Astrocyte (in vitro differentiated cells and primary cell): ENCODE results near the gene MCM7. TPM values are rescaled to one million over a fixed set of nuclear protein-coding genes. Genes with fewer than 3 reads are reported as not detected.

Source experiments
- DNase-seq: peaks from one replicate; pipeline ENCODE4 v3.0.0-alpha.2; 2010; ENCODE audit warnings: low read depth
- FAIRE-seq: peaks from 2 replicates; lab custom pipeline; 2011; peaks lifted over from hg19 to GRCh38; lab: Jason Lieb, UNC
- H2AFZ ChIP-seq: 2 replicates; pipeline ENCODE4 v1.6.0; 2012; ENCODE audit warnings: low read depth, low read length, inconsistent platforms
- H3K27ac ChIP-seq: 2 replicates; pipeline ENCODE4 v1.5.1; 2011; ENCODE audit warnings: low read depth, low read length, inconsistent platforms
- H3K27me3 ChIP-seq: 2 replicates; pipeline ENCODE4 v1.6.0; 2011; ENCODE audit warnings: low read length, inconsistent platforms; ENCODE audit not compliant: insufficient read depth
- H3K36me3 ChIP-seq: 2 replicates; pipeline ENCODE4 v1.5.1; 2011; ENCODE audit warnings: low read length, inconsistent platforms; ENCODE audit not compliant: insufficient read depth
- H3K4me1 ChIP-seq: 2 replicates; pipeline ENCODE4 v1.5.1; 2011; ENCODE audit warnings: low read length, inconsistent platforms; ENCODE audit not compliant: insufficient read depth
- H3K4me2 ChIP-seq: 2 replicates; pipeline ENCODE4 v1.6.0; 2012; ENCODE audit warnings: low read length, inconsistent platforms
- H3K4me3 ChIP-seq: 2 replicates; pipeline ENCODE4 v1.5.1; 2011; ENCODE audit warnings: low read depth, mild to moderate bottlenecking, low read length, inconsistent platforms; ENCODE audit not compliant: insufficient read depth
- H3K79me2 ChIP-seq: 2 replicates; pipeline ENCODE4 v1.6.0; 2012; ENCODE audit warnings: mild to moderate bottlenecking, low read length, inconsistent platforms; ENCODE audit not compliant: insufficient read depth
- H3K9ac ChIP-seq: 2 replicates; pipeline ENCODE4 v1.6.0; 2012; ENCODE audit warnings: mild to moderate bottlenecking, low read length, inconsistent platforms
- H3K9me3 ChIP-seq: 2 replicates; pipeline ENCODE4 v1.5.1; 2012; ENCODE audit warnings: low read depth, mild to moderate bottlenecking, low read length, inconsistent platforms; ENCODE audit not compliant: insufficient read depth
- H4K20me1 ChIP-seq: 2 replicates; pipeline ENCODE4 v1.6.0; 2012; ENCODE audit warnings: low read length, inconsistent platforms; ENCODE audit not compliant: insufficient read depth
- H3K27ac Mint-ChIP-seq: one replicate; pipeline ENCODE4 v1.8.0; 2021; ENCODE audit warnings: mild to moderate bottlenecking, mixed read lengths; ENCODE audit not compliant: unreplicated experiment
- H3K27me3 Mint-ChIP-seq: one replicate; pipeline ENCODE4 v1.8.0; 2021; ENCODE audit warnings: low read depth, mixed read lengths; ENCODE audit not compliant: unreplicated experiment
- H3K36me3 Mint-ChIP-seq: one replicate; pipeline ENCODE4 v1.8.0; 2021; ENCODE audit warnings: low read depth, mixed read lengths; ENCODE audit not compliant: unreplicated experiment
- H3K4me1 Mint-ChIP-seq: one replicate; pipeline ENCODE4 v1.8.0; 2021; ENCODE audit warnings: low read depth, mixed read lengths; ENCODE audit not compliant: unreplicated experiment
- H3K4me3 Mint-ChIP-seq: one replicate; pipeline ENCODE4 v1.8.0; 2021; ENCODE audit warnings: mild to moderate bottlenecking, moderate library complexity, mixed read lengths; ENCODE audit not compliant: unreplicated experiment
- H3K9me3 Mint-ChIP-seq: one replicate; pipeline ENCODE4 v1.8.0; 2021; ENCODE audit warnings: mild to moderate bottlenecking, mixed read lengths; ENCODE audit not compliant: unreplicated experiment
- EZH2 ChIP-seq: IDR thresholded peaks from 2 replicates; pipeline ENCODE4 v1.6.1; 2012; ENCODE audit warnings: mild to moderate bottlenecking, low read length, inconsistent platforms; ENCODE audit not compliant: insufficient read depth
- total RNA-seq: library from RNA; stranded (reverse); gene quantifications from 2 replicates; pipeline ENCODE4 v1.2.1, GENCODE V29; 2021
- TF ChIP-seq, protein P1 (sequence below): IDR thresholded peaks from 2 replicates; pipeline ENCODE4 v1.5.1; 2011; ENCODE audit warnings: low read depth, mild to moderate bottlenecking, inconsistent platforms, low read length, moderate library complexity; ENCODE audit not compliant: insufficient read depth

Gene MCM7
- total RNA-seq, 1 donor from 2014 or later: 55.2 TPM

DNA sequence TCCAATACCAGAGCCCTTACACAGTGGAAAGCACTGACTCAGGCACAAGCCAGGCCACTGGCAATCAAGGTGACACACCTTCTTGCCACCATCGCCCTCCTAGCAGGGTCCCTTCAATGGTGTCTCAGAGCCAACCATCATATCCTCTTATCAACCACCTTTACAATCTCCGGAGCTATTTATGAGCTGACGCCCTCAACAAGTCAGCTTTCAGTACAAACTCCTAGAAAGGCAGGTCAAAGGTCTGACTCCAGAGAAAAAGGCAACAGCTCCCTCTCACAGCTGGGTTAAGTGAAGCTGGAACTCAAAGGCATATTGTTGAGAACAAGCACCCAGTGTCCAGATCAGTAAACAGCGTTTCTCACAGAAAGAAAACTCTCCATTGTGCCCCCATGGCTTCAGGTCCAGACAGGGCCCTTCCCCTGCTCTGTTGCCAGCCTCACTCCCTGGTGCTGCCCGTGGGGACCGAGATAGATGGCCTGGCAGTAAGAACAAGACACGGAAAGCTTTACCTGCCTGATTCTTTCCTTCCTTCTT, 22.1 kb downstream of the MCM7 start:
- H3K36me3 Mint-ChIP-seq: peaks cover 31% of the 10 kb centered on the region
- Histone ChIP-seq H3K4me2 (peak overlapping the region; percentile 90), H3K9ac (no peak overlapping the region), H3K27ac (peak overlapping the region; percentile 34), H4K20me1 (peaks cover 38% of the 10 kb centered on the region), H3K4me1 (peaks cover 24% of the 10 kb centered on the region), H3K27me3 (no peaks in the 10 kb centered on the region), H3K36me3 (peaks cover 41% of the 10 kb centered on the region), H3K9me3 (peaks cover 6% of the 10 kb centered on the region), H3K79me2 (peaks cover 68% of the 10 kb centered on the region), H3K4me3 (no peak overlapping the region), H2AFZ (no peak overlapping the region)
- H3K27ac Mint-ChIP-seq: peak overlapping the region; percentile 63
- FAIRE-seq (no peak), DNase-seq (no peak)
- no peak for TF ChIP-seq EZH2
- TF ChIP-seq, protein P1, sequence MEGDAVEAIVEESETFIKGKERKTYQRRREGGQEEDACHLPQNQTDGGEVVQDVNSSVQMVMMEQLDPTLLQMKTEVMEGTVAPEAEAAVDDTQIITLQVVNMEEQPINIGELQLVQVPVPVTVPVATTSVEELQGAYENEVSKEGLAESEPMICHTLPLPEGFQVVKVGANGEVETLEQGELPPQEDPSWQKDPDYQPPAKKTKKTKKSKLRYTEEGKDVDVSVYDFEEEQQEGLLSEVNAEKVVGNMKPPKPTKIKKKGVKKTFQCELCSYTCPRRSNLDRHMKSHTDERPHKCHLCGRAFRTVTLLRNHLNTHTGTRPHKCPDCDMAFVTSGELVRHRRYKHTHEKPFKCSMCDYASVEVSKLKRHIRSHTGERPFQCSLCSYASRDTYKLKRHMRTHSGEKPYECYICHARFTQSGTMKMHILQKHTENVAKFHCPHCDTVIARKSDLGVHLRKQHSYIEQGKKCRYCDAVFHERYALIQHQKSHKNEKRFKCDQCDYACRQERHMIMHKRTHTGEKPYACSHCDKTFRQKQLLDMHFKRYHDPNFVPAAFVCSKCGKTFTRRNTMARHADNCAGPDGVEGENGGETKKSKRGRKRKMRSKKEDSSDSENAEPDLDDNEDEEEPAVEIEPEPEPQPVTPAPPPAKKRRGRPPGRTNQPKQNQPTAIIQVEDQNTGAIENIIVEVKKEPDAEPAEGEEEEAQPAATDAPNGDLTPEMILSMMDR: no peak
- no peaks in the 10 kb centered on the region for H3K27me3 Mint-ChIP-seq
- H3K4me1 Mint-ChIP-seq: peaks cover 23% of the 10 kb centered on the region
- H3K4me3 Mint-ChIP-seq: peak overlapping the region; percentile 98
- peaks cover 5% of the 10 kb centered on the region for H3K9me3 Mint-ChIP-seq

DNA sequence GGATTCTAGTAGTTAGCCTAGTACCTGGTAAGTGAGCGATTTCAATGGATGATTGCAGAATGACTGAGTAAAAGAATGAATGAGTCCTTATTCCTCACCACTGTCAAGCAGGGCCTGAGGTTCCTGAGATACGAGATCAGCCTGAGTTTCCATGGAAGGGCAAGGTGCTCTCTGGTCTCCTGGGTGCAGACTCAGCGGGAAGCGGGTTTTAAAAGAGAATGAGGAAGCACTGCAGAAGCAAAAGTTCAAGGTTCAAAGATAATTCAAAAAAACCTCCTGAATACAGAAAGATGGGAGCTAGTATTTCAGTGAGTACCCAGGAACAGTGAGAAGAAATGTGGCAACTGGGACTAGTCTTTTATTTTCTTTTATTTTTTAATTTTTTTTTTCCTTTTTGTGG, 24.0 kb downstream of the MCM7 start:
- no peak overlapping the region for H2AFZ ChIP-seq
- no peak overlapping the region for H3K9ac ChIP-seq
- H3K27me3 ChIP-seq: no peaks in the 10 kb centered on the region
- TF ChIP-seq, protein P1: no peak
- no peak for TF ChIP-seq EZH2
- H3K4me1 ChIP-seq: peaks cover 17% of the 10 kb centered on the region
- H3K79me2 ChIP-seq: peaks cover 68% of the 10 kb centered on the region
- FAIRE-seq (no peak), DNase-seq (no peak)
- Mint-ChIP-seq H3K36me3 (peaks cover 45% of the 10 kb centered on the region), H3K27ac (peak overlapping the region; percentile 35), H3K4me1 (peaks cover 20% of the 10 kb centered on the region), H3K4me3 (peak overlapping the region; percentile 11), H3K9me3 (peaks cover 15% of the 10 kb centered on the region), H3K27me3 (no peaks in the 10 kb centered on the region)
- H3K9me3 ChIP-seq: peaks cover 22% of the 10 kb centered on the region
- H3K4me2 ChIP-seq: no peak overlapping the region
- no peak overlapping the region for H3K27ac ChIP-seq
- peaks cover 43% of the 10 kb centered on the region for H4K20me1 ChIP-seq
- H3K4me3 ChIP-seq: no peak overlapping the region
- peaks cover 58% of the 10 kb centered on the region for H3K36me3 ChIP-seq

DNA sequence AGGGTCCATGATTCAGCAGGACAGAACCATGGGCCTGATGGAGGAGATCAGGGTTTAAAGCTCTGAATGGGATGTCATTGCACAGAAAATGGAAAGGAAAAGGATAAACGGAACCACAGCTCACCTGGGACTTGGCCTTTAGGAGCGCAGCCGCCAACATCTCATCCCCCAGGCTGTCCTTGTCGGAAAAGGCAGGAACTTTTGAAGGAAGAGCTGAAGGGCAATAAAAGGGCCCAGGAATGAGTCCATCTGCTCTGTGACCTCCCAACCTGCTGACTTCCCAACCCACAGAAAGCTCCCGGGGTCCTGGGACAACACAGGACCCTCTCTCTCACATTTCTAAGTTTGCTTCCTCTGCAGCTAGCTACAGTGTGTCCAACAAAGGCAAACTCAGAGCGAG, 25.8 kb downstream of the MCM7 start:
- Histone ChIP-seq H3K4me1 (peaks cover 13% of the 10 kb centered on the region), H3K36me3 (peaks cover 76% of the 10 kb centered on the region), H3K9ac (no peak overlapping the region), H3K4me2 (no peak overlapping the region), H3K27ac (no peak overlapping the region), H3K27me3 (no peaks in the 10 kb centered on the region), H4K20me1 (peaks cover 53% of the 10 kb centered on the region), H3K9me3 (peaks cover 40% of the 10 kb centered on the region), H3K4me3 (no peak overlapping the region), H3K79me2 (peaks cover 66% of the 10 kb centered on the region), H2AFZ (no peak overlapping the region)
- TF ChIP-seq EZH2: no peak
- TF ChIP-seq, protein P1: no peak
- peaks cover 18% of the 10 kb centered on the region for H3K4me1 Mint-ChIP-seq
- H3K9me3 Mint-ChIP-seq: peaks cover 33% of the 10 kb centered on the region
- FAIRE-seq (no peak), DNase-seq (no peak)
- peaks cover 59% of the 10 kb centered on the region for H3K36me3 Mint-ChIP-seq
- no peak overlapping the region for H3K27ac Mint-ChIP-seq
- no peak overlapping the region for H3K4me3 Mint-ChIP-seq
- no peaks in the 10 kb centered on the region for H3K27me3 Mint-ChIP-seq
